Dermis microvascular lymphatic vessel endothelial cell (primary cell): ENCODE results near the gene CDX2. TPM values are rescaled to one million over a fixed set of nuclear protein-coding genes. Genes with fewer than 3 reads are reported as not detected.
"Not testable (repeated sequence)": the region's sequence is repeated elsewhere in the genome, so short reads cannot be mapped to it uniquely, and the experiment has no call there.

ENCODE experiments used
- DNase-seq, 2 donors: peaks; one replicate each; pipeline versions ENCODE4 v3.0.0 to v3.0.0-alpha.2; 2010; ENCODE audit warnings: low read depth in 2 of 2
- total RNA-seq: library from RNA; depleted of rRNA; stranded (reverse); fragments of >200 nt; gene quantifications from 2 replicates; pipeline ENCODE4 v1.2.1, GENCODE V29; 2014

Gene CDX2, protein sequence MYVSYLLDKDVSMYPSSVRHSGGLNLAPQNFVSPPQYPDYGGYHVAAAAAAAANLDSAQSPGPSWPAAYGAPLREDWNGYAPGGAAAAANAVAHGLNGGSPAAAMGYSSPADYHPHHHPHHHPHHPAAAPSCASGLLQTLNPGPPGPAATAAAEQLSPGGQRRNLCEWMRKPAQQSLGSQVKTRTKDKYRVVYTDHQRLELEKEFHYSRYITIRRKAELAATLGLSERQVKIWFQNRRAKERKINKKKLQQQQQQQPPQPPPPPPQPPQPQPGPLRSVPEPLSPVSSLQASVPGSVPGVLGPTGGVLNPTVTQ
- total RNA-seq, result not detected in 2 replicates

DNA sequence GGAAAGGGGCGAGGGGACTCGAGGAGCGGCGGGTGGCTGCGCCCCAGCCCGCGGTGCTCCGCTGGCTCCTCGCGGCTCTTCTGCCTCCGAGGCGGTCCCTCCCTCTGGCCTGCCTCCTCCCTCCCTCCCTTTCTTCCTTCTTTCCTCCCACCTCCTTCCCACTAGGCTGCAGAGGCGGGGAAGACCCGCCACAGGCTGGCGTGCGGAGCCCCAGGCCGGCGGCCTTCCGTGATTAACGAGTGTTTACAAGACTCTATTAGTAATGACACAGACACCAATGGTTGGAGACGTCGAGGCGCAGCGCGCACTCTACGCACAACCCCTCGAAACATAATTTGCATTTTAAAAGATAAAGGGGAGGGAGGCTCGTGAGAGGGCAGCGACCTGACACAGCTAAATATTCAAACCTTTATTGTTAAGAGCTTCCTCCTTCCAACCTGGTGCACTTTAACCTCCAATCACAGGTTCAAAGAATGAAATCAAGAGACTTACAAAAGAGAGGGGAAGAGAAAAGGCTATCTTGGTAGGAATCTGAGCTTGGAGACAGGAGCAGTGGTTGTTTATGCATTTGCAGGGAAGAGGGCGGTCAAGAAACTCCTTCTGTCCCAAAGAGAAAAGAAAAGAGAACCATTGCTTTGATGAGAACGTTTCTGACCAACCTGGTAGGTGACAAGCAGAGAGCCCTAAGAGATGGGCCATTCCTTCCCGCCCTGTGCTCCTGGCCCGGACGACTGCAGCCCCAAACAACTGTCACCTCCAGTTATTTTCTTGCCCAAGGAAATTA, at the start of gene CDX2:
Gene CDX2 (minus strand): TSS at position 234 of the 784 bp plus-strand sequence. CDS start 309 bp downstream, outside the sequence.
- no peak for DNase-seq

DNA sequence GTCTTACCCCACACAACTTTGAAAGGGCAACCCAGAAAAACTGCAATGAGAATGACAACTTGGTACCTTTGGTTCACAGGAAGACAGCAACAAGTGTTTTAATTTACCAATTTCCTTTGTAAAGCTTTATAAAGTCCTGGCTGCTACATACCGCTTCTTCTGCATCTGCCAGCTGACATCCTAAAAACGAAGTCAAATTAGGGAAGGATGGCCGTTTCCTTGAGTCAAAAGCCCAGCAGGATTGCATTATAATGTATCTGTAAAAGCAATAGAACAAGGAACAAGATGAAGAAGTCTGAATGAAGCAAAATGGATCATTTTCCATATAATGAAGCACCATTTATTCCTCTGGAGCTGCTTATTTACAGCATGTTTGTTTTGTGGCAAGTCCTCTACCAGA, 45.2 kb upstream of the CDX2 start:
- no peak for DNase-seq

DNA sequence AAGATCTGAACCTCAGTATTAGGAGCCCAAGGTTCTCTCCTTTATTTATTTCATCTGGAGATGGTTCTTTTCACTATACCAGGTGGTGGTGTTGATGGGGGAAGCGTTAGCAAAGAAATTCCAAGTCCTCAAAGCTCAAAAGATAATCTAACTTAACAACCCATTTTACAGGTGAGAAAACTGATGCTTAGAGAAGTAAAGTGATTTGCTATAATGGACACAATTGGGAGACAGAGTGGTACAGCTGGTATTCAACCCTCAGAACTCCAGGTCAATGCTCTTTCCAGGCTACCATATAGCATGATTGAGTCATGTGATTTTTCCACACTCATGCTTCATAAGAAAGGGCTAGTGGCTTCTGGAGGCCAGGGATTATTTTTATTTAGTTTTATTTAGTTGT, 44.4 kb upstream of the CDX2 start:
- no peak for DNase-seq

DNA sequence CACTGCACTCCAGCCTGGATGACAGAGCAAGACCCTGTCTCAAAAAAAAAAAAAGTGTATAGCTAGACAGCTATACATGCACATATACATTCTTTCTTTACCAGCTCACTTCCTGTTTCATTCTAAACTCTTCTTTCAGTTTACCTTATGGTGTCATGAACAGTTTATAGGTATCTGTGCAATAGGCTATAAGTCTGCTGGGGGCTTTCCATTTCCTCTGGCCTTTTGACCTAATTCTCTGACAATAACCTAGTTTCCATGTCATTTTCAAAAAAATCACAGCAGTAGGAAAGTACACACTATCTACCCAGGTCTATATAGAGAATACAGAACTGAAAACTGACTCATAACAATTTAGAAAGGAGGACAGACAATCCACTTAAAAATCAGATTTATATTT, 43.8 kb upstream of the CDX2 start:
- no peak for DNase-seq

DNA sequence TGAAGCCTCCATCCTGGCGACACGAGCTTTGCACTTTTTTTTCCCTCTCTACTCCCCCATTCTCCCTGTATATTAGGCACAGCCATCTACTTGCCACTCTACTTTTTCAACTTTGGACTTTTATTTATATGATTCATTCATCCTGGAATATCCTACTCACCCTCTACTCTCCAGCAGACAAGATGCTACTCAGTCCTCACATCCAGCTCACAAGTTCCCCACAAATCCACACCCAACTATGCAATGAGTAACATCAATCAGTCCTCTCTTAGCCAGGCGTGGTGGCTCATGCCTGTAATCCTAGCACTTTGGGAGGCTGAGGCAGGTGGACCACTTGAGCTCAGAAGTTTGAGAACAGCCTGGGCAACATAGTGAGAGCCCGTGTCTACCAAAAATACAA, 43.3 kb upstream of the CDX2 start:
- no peak for DNase-seq

DNA sequence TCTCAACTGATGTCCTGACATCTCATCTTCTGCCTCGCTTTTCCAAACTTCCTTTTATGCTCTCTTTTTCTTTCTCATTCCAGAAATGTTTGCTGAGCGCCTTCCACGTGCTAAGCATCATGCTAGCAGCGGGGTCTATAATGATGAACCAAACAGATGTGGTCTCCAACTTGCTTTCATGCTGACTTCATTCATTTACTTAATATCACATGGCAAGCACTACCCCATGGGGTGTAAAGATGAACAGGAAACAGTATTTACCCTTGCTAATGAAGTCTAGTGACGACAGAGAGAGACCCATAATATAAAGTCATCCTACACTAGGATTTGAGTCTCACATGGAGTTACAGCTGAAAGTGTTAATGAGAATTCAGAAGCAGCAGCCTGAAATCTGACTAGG, 40.9 kb upstream of the CDX2 start:
- no peak for DNase-seq

DNA sequence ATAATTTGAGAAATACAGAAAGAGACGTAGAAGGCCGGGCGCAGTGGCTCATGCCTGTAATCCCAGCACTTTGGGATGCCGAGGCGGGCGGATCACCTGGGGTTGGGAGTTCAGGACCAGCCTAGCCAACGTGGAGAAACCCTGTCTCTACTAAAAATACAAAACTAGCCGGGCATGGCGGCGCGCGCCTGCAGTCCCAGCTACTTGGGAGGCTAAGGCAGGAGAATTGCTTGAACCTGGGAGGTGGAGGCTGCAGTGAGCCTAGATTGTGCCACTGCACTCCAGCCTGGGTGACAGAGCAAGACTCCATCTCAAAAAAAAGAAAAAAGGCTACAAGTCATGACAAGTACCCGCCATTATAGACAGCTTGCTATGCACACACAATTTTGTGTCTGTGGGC, 35.9 kb upstream of the CDX2 start:
- DNase-seq, result not testable (repeated sequence)

DNA sequence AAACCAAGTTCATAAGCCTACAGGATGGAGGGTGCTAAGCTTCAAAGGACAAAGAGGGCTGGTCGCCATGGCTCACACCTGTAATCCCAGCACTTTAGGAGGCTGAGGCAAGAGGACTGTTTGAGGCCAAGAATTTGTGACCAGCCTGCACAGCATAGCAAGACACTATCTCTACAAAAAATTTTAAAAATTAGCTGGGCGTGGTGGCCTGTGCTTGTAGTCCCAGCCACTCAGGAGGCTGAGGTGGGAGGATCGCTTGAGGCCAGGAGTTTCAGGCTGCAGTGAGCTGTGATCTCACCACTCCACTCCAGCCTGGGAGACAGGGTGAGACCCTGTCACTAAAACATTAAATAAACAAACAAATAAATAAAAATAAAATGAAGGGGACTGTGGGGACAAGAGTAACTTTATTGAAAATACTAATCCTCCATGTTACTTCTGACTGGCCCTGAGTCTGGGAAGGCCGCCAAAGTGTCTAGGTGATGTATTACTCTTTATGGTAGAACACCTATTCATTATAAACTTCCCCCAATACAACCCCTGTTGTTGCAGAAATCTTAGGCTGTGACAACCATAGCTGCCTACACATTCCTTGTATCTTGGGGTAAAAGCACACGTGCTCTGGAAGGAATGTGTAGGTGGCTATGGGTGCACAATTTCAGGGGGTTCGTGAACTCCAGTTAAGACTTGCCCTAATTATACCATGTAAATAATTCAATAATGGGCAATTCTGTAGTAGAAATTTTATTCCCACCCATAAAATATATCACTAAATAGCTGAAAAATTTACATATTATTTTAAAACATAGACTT, 34.0 kb upstream of the CDX2 start:
- DNase-seq, result no peak

DNA sequence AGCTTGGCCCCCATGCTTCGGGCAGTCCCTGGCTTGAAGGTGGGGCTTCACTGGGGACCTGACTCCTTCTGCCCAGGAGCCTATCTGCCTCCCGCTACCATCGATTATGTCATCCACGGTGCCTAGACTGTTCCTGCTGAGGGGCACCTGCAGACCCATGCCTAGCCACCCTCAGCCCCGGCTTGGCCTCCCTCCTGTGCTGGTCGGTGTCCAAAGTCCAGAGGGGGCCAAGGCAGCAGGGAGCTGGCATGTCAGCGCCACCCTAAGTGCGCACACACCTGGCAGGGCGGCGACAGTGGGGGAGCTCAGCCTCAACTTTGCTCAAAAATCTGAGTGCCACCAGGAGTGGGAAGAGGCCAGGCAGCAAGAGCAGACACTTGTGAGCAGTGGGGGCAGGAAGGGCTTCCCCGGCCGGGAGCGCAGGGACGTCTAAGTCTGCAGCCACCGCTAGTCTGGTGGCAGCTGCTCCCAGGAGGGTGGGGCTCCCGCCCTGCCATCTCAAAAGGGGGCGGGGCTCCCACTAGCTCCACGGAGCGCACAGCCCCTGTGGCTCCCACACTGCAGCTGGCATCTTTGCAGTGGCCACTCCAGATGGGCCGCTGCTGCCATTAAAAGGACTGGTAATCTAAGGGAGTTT, 32.8 kb upstream of the CDX2 start:
- no peak for DNase-seq

DNA sequence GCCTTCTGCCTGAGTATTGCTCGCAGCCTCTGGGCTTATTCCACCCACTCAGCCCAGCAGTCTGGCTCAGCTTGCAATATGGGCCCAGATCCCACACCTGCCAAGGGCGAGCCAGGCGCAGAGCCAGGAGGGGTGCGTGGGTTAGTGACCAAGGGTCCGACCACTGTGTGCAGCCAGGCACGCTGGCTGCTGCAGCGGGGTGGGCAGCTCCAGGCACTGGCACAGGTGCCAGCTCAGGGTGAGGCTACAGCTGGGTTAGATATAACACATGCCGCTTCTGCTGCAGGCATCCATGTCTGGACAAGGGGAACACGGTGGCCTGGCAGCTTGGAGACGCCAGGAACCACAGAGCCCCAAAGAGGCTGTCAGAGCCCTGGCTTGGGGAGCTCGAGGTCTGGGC, 31.9 kb upstream of the CDX2 start:
- no peak for DNase-seq

DNA sequence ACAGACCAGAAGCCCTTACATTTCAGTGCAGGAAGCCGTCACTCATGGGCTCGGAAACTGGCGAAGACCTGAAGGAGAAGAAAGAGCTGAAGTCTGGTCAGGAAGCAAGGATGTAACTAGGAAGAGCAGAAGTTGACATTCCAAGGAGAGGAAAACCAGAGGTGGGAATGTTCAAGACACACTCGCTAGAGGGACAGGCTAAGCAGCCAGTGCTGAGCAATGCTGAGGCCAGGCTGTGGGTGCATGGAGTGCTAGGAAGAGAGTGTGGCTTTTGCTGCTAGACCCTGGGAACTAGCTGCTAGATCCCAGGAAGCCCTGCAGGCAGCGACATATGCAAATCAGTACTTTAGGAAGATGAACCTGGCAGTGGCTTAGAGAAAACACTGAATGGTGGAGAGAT, 31.5 kb upstream of the CDX2 start:
- no peak for DNase-seq

DNA sequence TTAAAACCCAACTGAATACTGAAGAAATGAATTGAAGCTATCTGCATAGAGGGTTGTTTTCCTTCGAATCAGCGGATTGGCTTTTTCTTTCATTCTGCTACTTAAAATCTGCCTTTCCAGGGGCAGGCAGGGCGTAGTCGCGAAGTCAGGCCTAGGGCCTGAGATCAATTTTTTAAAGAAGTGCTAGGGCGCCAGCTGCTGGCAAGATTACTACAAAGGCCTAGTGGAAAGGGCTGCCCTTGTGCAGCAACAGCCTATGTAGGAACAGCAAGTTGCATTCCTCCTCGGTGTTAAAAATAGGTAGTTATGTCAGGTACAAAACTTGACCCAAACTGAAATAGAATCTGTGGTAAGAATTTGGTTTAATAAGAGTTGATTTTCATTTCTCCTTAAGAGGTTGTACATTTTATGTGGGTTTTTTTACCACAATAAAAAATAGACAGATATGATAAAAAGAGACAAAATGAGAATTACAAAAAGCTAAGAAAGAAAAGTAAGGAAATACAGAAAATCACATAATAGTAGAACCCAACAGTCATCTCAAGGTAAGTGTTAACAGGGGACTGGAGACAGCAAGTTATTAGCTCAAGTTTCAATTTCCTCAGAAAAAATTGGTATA, 28.9 kb upstream of the CDX2 start:
- peak in 1 of 2 donors; percentile 22 for DNase-seq

DNA sequence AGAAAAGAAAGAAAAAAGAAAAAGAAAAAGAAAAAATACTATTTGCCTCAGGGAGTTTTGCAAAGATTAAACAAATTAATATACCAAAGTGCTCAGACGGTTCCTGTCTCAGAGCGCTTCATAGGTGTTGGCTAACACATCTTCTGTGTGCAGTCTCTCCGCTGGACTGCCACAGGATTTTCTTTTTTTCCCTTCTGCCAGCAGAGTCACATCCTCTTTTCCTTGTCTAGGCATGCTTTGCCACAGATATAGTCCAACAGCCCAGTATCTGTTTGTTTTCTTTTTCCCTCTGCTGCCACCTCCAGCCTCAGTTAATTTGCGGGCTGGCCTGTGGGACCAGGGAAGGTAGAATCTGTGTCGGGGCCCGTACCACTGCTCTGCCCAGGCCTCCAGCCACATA, 22.8 kb upstream of the CDX2 start:
- DNase-seq, result no peak

DNA sequence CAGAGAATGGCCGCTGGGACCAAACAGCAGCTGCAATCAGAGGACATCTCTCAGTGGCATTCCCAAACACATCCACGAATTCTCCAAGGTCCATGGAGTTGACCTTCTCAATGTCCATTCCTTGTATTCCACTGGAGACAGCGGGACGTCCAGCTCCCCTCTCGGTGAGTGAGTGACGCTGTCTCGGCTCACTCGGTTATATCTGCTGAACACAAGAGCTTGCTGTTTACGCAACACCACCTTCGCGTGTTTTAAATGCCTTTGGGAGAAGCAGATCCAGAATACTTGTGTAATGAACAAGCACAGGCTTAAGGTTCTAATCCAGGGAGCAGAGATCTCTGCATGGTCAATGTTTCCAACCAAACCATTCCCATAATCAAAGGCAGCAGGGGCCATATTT, 19.4 kb upstream of the CDX2 start, which contains the start of gene URAD:
Gene URAD (minus strand): TSS at position 174 of the 400 bp plus-strand sequence. CDS start 56 bp downstream, at position 118.
- no peak for DNase-seq

DNA sequence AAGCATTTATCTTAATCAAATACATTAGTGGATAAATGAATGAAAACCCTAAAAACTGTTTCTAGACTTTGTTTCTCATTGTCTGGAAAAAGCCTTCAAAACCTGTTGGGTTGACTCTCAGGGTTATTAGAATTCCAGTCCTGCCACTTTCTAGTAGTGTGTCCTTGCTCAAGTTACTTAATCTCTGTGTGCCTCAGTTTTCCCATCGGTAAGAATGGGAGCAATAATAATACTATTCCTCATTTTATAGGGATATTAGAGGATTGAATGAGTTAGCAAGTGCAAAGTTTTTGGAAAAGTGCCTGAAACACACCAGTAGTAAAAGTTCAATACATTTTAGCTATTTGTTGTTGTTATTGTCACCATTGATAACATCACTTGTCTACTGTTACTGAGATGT, 16.5 kb upstream of the CDX2 start:
- no peak for DNase-seq

DNA sequence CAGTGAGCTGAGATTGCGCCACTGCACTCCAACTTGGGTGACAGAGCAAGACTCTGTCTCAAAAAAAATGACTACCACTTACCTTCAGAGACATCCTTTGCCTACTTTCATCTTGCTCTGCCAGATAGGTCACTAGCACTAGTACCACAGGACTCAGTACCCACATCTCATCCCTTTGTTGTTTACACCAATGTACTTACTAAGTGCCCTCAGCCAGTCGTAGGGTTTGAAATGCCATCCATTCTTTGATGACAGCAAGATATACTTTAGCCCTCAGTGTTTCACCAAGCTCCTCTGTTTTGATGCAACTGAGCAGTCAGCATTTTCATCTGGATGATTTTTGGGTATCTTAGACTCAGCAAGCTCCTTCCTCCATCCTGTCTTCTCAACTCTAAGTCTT, 13.2 kb upstream of the CDX2 start:
- no peak for DNase-seq

DNA sequence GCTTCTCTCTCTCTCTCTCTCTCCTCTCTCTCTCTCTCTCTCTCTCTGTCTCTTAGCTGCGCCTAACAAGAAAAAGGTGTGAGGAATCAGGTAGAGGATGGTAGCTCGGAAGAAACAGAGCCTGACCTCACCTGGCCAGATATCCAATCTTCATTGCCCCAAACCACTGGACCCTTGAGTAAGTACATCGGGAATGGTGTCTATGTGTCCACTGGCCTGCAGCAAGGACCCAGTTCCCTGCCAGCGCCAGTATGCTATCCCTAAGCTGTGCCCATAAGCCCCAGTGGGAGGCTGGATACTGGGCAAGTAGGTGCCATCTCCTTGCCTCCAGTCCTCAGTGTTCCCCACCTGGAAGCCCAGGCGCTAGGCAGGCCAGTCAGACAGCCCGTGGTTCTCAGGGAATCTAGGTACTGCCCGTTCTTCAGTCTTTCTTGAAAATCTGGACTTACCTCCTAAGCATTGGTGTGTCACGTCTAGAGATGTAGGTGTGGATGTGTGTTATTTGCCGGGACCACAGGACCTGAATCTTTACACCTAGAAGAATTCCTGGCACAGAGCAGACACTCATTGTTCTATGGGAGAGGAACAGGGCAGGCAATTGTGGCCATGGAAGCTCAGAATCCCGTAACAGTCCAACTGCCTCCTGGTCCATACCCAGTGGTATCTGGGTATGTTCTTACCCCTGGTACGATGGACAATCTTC, 12.0 kb upstream of the CDX2 start:
- DNase-seq, result no peak

DNA sequence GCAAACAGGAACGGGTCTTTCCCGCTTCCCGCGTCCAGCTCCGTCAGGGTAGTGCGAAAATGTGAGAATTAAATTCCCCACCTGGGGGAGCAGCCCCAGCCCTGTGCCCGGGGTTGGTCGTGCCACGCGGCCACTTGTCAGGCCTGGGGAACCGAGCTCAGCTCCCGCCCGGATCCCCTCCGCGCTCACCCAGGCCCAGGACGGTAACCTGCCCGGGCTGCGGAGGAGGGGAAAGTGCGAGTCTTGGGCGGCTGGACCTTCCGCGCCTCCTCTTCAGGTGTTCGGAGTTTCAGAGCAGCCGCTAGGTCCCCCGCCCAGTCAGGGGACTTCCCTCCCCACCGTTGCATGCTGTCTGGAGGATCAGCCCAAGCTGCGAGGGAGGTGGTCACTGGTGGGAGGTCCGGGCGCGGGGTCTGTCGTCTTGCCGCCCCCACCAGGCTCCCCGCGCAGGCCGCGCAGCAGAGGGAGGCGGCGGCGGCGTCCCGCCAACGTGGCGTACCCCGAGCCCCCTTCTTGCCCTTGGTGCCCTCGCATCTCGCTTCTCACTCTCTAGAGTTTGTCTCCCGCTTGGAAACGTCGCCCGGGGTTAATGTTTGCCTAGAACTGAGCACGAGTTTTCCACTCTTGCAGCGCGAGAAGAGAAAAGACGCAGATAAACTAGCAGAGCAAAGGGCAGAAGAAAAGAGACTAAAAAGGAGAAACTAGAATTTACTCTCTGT, 11.3 kb upstream of the CDX2 start:
- no peak for DNase-seq

DNA sequence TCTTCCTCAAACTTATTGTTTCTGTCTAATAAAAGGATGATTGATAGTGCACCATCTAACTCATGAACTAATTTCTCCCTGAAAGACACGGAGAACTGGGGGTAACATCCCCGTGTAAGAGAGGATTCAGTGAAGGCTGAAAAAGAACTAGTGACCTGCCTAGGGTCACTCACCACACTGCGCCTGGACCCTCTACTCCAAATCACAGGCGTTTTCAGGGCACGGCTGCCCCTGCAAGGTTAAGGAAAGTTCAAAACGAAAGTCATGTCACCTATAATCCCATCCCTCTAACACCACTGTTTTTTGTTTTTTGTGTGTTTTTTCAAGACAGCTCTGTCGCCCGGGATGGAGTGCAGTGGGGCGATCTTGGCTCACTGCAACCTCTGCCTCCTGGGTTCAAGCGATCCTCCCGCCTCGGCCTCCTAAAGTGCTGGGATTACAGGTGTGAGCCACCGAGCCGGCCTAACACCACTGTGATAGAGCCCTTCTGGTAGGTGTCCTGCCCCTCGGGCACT, 10.7 kb upstream of the CDX2 start:
- no peak for DNase-seq
